ENCODE data around the gene SLC7A4.

GRCh38 chr22:21026783-21027692 lies 5.3 kb downstream of the SLC7A4 start:
- TF ChIP-seq CTCF (IDR thresholded peaks at IDR 0.05; ENCODE audit: insufficient read depth, low read depth, low read length) = no peak
- no peak for TF ChIP-seq EZH2 (IDR thresholded peaks at IDR 0.05; ENCODE audit: insufficient read depth, low read length)

Measured in astrocyte (in vitro differentiated cells and primary cell).